Stomach smooth muscle (tissue), 2 donors: ENCODE results near the gene SPDYE6.
A peak's percentile ranks its signal among the peaks of the same experiment; 100 is the strongest.
"Not testable (repeated sequence)": the region's sequence is repeated elsewhere in the genome, so short reads cannot be mapped to it uniquely, and the experiment has no call there.

Source experiments
- H3K27ac ChIP-seq: one replicate; pipeline ENCODE4 v1.7.0; 2013; ENCODE audit warnings: mild to moderate bottlenecking, low read length, inconsistent platforms
- H3K27me3 ChIP-seq, 2 donors: one replicate each; pipeline ENCODE4 v1.7.0; 2013; ENCODE audit warnings: low read length in 2 of 2; ENCODE audit not compliant: insufficient read depth in 2 of 2, control insufficient read depth in 1 of 2
- H3K36me3 ChIP-seq, 2 donors: one replicate each; pipeline ENCODE4 v1.7.0; 2013; ENCODE audit warnings: low read length in 2 of 2; ENCODE audit not compliant: control insufficient read depth in 2 of 2, insufficient read depth in 2 of 2
- H3K4me1 ChIP-seq: one replicate; pipeline ENCODE4 v1.7.0; 2013; ENCODE audit warnings: low read length; ENCODE audit not compliant: control insufficient read depth, insufficient read depth
- H3K4me3 ChIP-seq, 2 donors: one replicate each; pipeline ENCODE4 v1.7.0; 2013; ENCODE audit warnings: low read length in 2 of 2
- H3K9ac ChIP-seq, 2 donors: one replicate each; pipeline ENCODE4 v1.7.0; 2013; ENCODE audit warnings: low read length in 2 of 2, mild to moderate bottlenecking in 1 of 2
- H3K9me3 ChIP-seq, 2 donors: one replicate each; pipeline ENCODE4 v1.7.0; 2013; ENCODE audit warnings: low read length in 2 of 2; ENCODE audit not compliant: control insufficient read depth in 2 of 2
- donor health status: healthy.
- donor health status: Pancreatic carcinoma.

Gene SPDYE6

GRCh38 chr7:102390697-102391484 lies 34.6 kb upstream of the SPDYE6 start:
- no peak overlapping the region for H3K27ac ChIP-seq
- H3K36me3 ChIP-seq: peaks cover 6 to 9% of the 10 kb centered on the region in 2 donors
- H3K27me3 ChIP-seq: no peaks in the 10 kb centered on the region
- H3K9me3 ChIP-seq: no peaks in the 10 kb centered on the region
- no peak overlapping the region for H3K4me3 ChIP-seq
- no peak overlapping the region for H3K9ac ChIP-seq
- H3K4me1 ChIP-seq: peaks cover 9% of the 10 kb centered on the region

DNA sequence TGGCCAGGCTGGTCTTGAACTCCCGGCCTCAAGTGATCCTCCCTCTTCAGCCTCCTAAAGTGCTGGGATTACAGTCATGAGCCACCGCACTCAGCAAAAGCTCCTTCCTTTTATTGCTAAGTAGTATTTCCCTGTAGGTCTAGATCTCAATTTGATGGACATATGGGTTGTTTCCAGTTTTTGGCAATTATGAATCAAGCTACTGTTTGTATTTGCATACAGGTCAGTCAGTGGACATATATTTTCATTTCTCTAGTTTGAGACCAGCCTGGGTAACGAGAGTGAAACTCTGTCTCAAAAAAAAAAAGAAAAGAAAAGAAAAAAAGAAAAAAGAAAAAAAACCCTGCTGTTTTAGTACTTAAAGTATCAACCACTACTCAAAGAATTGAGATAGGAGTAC lies 33.6 kb upstream of the SPDYE6 start:
- Histone ChIP-seq H3K27me3 (no peaks in the 10 kb centered on the region), H3K36me3 (peaks cover 6 to 9% of the 10 kb centered on the region in 2 donors), H3K27ac (no peak overlapping the region), H3K4me3 (no peak overlapping the region), H3K9ac (no peak overlapping the region), H3K4me1 (peaks cover 3% of the 10 kb centered on the region), H3K9me3 (no peaks in the 10 kb centered on the region)

GRCh38 chr7:102387064-102387463 lies 30.8 kb upstream of the SPDYE6 start:
- peaks cover 3% of the 10 kb centered on the region for H3K4me1 ChIP-seq
- no peak overlapping the region for H3K27ac ChIP-seq
- H3K36me3 ChIP-seq: peaks cover 10 to 11% of the 10 kb centered on the region in 2 donors

GRCh38 chr7:102381696-102382425 lies 25.6 kb upstream of the SPDYE6 start:
- H3K4me1 ChIP-seq, H3K9me3 ChIP-seq, H3K4me3 ChIP-seq, H3K9ac ChIP-seq, H3K27ac ChIP-seq, H3K27me3 ChIP-seq: not testable (repeated sequence)
- peaks cover 10 to 22% of the 10 kb centered on the region in 2 donors for H3K36me3 ChIP-seq

More at GRCh38 chr7:102387064-102387463, 30.8 kb upstream of the SPDYE6 start:
- Histone ChIP-seq H3K4me3 (no peak overlapping the region), H3K9me3 (no peaks in the 10 kb centered on the region), H3K9ac (no peak overlapping the region), H3K27me3 (no peaks in the 10 kb centered on the region)

- not testable (repeated sequence) for H3K4me1 ChIP-seq, H3K9me3 ChIP-seq, H3K4me3 ChIP-seq, H3K27me3 ChIP-seq, H3K27ac ChIP-seq, H3K9ac ChIP-seq
- H3K36me3 ChIP-seq: peaks cover 8 to 20% of the 10 kb centered on the region in 2 donors
These were observed 24.6 kb upstream of the SPDYE6 start for GRCh38 chr7:102380837-102381236.

DNA sequence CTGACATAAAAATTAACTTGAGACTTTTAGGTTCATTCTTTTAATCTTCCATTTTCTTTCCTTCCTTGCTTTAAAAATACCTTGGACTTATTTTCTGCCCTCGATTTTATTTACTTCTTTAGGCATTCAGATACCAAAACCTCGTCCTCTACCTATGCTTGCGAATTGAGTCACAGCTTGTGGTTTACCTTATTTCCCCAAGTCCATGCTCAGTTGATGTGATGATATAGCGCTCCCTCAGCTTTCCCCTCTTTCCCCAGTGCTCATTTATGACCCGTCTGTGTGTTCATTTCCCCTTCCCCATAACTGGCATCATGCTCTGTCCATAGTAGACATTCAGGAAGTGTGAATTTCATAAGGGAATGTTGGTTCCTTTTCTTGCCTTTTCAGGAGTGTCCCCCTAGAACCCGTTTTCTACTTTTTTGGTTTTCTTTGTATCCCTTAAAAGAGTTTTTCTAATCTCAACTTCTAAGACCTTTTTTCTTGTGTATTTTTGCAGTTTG lies 20.8 kb upstream of the SPDYE6 start:
- Histone ChIP-seq H3K36me3 (peaks cover 6 to 15% of the 10 kb centered on the region in 2 donors), H3K4me3 (no peak overlapping the region), H3K9ac (peak overlapping the region in 1 of 2 donors; percentile 29), H3K4me1 (no peaks in the 10 kb centered on the region), H3K27ac (no peak overlapping the region), H3K9me3 (no peaks in the 10 kb centered on the region), H3K27me3 (no peaks in the 10 kb centered on the region)

- not testable (repeated sequence) for H3K9ac ChIP-seq, H3K27ac ChIP-seq, H3K4me1 ChIP-seq, H3K9me3 ChIP-seq, H3K27me3 ChIP-seq, H3K4me3 ChIP-seq, H3K36me3 ChIP-seq
These were observed 16.6 kb upstream of the SPDYE6 start for GRCh38 chr7:102372796-102373195.

DNA sequence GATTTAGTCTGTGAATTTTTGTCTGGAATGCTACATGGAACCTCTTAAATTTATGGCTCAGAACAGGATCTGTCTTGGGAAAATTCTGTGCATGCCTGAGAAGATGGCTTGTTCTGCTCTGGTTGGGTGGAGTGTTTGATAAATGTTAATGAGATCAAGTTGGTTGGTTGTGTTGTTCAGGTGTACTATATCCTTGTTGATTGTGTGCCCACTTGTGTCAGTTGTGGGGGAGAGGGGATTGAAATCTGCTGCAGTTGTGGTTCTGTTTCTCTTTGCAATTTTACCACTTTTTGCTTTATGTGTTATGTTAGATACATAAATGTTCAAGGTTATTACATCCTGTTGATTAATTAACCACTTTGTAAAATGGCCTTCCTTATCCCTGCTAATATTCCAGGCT lies 13.8 kb upstream of the SPDYE6 start:
- not testable (repeated sequence) for H3K27me3 ChIP-seq, H3K9me3 ChIP-seq, H3K4me3 ChIP-seq, H3K36me3 ChIP-seq, H3K27ac ChIP-seq, H3K4me1 ChIP-seq, H3K9ac ChIP-seq

DNA sequence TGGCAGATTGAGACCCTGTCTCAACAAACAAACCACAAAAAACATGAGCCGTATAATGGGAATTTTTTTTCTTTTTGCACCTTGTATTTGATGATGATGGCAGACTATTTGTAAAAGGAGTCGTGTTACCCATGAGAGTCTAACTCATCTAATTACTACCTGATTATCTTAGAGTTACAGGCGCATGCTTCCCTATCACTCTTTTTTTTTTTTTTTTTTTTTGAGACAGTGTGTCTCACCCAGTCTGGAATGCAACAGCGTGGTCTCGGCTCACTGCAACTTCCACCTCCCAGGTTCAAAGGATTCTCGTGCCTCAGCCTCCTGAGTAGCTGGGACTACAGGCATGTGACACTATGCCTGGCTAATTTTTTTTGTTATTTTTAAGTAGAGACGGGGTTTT lies 9.1 kb upstream of the SPDYE6 start:
- not testable (repeated sequence) for H3K4me3 ChIP-seq, H3K4me1 ChIP-seq, H3K9me3 ChIP-seq, H3K27ac ChIP-seq, H3K36me3 ChIP-seq, H3K27me3 ChIP-seq, H3K9ac ChIP-seq

DNA sequence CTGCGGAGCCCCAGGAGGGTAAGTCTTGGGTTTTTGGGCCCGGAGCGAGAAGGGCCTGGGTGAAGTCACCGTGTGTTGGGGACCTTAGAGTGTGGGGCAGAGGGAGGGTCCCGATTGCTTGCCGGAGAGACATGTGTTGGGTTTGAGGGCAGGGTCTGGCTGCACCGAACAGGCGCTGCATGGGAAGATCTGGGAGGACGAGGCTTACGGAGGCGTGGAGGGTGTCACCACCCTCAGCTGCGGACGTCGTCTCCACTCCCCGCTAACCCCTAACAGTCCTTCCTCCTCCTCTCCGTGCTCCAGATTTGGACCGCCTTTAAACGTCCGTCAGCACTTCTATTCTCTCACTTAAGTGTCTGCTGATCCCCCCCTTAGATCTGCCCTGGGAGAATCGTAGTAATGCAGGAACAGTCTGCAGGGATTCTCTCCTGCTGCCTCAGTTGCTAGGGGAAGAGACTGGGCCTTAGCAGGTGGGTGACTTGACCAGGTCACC lies 8.2 kb upstream of the SPDYE6 start:
- H3K27me3 ChIP-seq, H3K9me3 ChIP-seq, H3K4me1 ChIP-seq, H3K27ac ChIP-seq, H3K36me3 ChIP-seq: not testable (repeated sequence)
- Histone ChIP-seq H3K4me3 (peak overlapping the region; percentile 57 to 75), H3K9ac (peak overlapping the region; percentile 51 to 70)
